Esophagus muscularis mucosa (tissue), 4 donors: Measurements from ENCODE around the gene RECK. TPM values are rescaled to one million over a fixed set of nuclear protein-coding genes. Genes with fewer than 3 reads are reported as not detected.

ENCODE experiments used
- DNase-seq: peaks from one replicate; pipeline ENCODE4 v3.0.0-alpha.2; 2017; ENCODE audit errors: extremely low spot score
- H3K27ac ChIP-seq, 4 donors: fragments of 200-600 bp; sonication (generic); replicated peaks in 1 of 4; 1 replicate in 3 of 4; 2 replicates in 1 of 4; pipeline ENCODE4 v1.5.1; 2016 to 2019; ENCODE audit warnings: mild to moderate bottlenecking in 1 of 4
- H3K27me3 ChIP-seq, 4 donors: fragments of 200-600 bp; sonication (generic); one replicate each; pipeline versions ENCODE4 v1.5.1 to v1.6.0; 2016 to 2019
- H3K36me3 ChIP-seq, 4 donors: fragments of 200-600 bp; sonication (generic); one replicate each; pipeline ENCODE4 v1.5.1; 2016 to 2019
- H3K4me1 ChIP-seq, 4 donors: fragments of 200-600 bp; sonication (generic); one replicate each; pipeline ENCODE4 v1.5.1; 2016 to 2019
- H3K4me3 ChIP-seq, 4 donors: fragments of 200-600 bp; sonication (generic); 1 replicate in 2 of 4; 2 replicates in 2 of 4; pipeline ENCODE4 v1.5.1; 2016 to 2019; ENCODE audit warnings: mild to moderate bottlenecking in 4 of 4, moderate library complexity in 1 of 4
- H3K9me3 ChIP-seq, 4 donors: fragments of 200-600 bp; sonication (generic); 1 replicate in 3 of 4; 2 replicates in 1 of 4; pipeline ENCODE4 v1.5.1; 2016 to 2019
- EP300 ChIP-seq: sonication (generic); formaldehyde crosslinking; IDR thresholded peaks from one replicate; pipeline ENCODE4 v1.6.1; 2017; ENCODE audit warnings: antibody characterized with exemption
- POLR2A ChIP-seq: fragments of 450-650 bp; IDR thresholded peaks from one replicate; pipeline ENCODE4 v1.6.1; 2017; ENCODE audit warnings: antibody characterized with exemption, moderate library complexity, mild to moderate bottlenecking, low read depth
- POLR2AphosphoS5 ChIP-seq, 2 donors: sonication (generic); formaldehyde crosslinking; IDR thresholded peaks; one replicate each; pipeline ENCODE4 v1.6.1; 2017; ENCODE audit warnings: antibody characterized with exemption in 2 of 2
- WGBS: methylation state at CpG from one replicate; pipeline ENCODE4 v1.1.5; 2018; 5-methylcytosine and 5-hydroxymethylcytosine counted together
- intact Hi-C: fragments of 100-400 bp; cut with DNase I; formaldehyde crosslinking; loops from one replicate; pipeline ENCODE4 v1.15.1; 2023
- total RNA-seq, 4 donors: library from RNA; depleted of rRNA; stranded (reverse); fragments of >200 nt; gene quantifications; one replicate each; pipeline versions ENCODE4 v1.1.0 to v1.2.1, GENCODE V29; 2016
- TF ChIP-seq, protein P1 (sequence below), 3 experiments: fragments of 200-600 bp in 2 of 3; fragments of 450-650 bp in 1 of 3; sonication (generic) in 2 of 3; IDR thresholded peaks; one replicate each; pipeline ENCODE4 v1.5.1; 2017 to 2019; ENCODE audit warnings: antibody characterized with exemption in 3 of 3, mild to moderate bottlenecking in 2 of 3, moderate library complexity in 1 of 3

RECK gene
- total RNA-seq, 4 donors from 2014 or later: 16.6 to 24.2 (median 19.0) TPM

DNA sequence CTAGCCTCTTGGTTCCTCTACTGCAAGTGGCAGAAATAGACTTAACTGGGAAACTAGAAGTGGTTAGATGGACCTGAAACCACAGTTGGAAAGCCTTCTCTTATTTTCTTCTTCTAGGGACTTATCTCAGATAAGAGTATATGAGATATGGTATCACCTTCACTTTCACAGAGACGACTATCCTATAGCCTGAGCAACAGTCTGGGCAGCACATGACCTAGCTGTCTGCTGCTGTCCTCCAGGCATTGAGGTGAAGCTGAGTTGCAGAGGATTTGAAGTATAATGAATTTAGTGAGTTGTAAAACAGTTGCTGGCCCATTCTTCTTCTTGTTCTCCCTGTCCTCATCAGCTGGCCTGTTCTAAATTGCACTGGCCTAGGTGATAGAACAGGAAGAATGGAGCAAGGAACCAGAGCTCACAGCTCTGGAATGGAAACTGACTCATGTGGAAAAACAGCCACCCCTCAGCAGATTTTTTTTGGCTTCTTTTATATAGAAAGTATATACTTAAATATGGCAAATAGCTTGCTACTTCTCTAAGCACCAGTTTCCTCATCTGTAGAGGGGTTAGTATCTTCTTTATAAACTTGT, 27.8 kb downstream of the RECK start:
- peaks cover 0 to 38% (median 20%) of the 10 kb centered on the region in 4 donors for H3K36me3 ChIP-seq
- WGBS: 40% methylated on average over 1 of the region's 1 CpG
- intact Hi-C loops: no loop called here
- DNase-seq: no peak
- no peaks in the 10 kb centered on the region for H3K27me3 ChIP-seq
- H3K9me3 ChIP-seq: no peaks in the 10 kb centered on the region
- H3K4me3 ChIP-seq: no peak overlapping the region
- no peak overlapping the region for H3K27ac ChIP-seq
- no peaks in the 10 kb centered on the region for H3K4me1 ChIP-seq
- TF ChIP-seq POLR2AphosphoS5 (IDR thresholded peaks at IDR 0.05): no peak
- TF ChIP-seq EP300: no peak
- no peak for TF ChIP-seq POLR2A
- TF ChIP-seq, protein P1, sequence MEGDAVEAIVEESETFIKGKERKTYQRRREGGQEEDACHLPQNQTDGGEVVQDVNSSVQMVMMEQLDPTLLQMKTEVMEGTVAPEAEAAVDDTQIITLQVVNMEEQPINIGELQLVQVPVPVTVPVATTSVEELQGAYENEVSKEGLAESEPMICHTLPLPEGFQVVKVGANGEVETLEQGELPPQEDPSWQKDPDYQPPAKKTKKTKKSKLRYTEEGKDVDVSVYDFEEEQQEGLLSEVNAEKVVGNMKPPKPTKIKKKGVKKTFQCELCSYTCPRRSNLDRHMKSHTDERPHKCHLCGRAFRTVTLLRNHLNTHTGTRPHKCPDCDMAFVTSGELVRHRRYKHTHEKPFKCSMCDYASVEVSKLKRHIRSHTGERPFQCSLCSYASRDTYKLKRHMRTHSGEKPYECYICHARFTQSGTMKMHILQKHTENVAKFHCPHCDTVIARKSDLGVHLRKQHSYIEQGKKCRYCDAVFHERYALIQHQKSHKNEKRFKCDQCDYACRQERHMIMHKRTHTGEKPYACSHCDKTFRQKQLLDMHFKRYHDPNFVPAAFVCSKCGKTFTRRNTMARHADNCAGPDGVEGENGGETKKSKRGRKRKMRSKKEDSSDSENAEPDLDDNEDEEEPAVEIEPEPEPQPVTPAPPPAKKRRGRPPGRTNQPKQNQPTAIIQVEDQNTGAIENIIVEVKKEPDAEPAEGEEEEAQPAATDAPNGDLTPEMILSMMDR (IDR thresholded peaks at IDR 0.05): no peak

DNA sequence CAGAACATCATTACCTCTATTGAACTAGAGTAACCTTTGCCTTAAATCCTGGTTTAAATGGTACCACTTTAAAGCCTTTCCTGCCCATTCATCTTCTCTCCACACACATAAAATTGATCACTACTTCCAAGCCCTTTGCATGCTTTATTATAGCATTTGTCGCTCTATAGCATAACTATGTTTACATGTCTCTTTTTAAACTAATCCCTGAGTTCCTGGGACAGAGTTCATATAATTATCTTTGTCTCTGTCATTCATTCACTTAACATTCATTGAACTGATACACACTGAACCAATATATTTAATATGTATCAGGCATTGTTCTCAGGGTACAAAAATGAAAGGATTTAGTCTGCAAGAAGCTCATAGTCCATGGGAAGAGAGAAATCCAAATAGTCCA, 37.3 kb downstream of the RECK start:
- H3K9me3 ChIP-seq: no peaks in the 10 kb centered on the region
- H3K4me1 ChIP-seq: peaks cover 11 to 20% (median 17%) of the 10 kb centered on the region in 4 donors
- no peak for DNase-seq
- H3K4me3 ChIP-seq: no peak overlapping the region
- peak overlapping the region in 2 of 4 donors; percentile 16 to 62 for H3K27ac ChIP-seq
- TF ChIP-seq POLR2A (no peak), EP300 (no peak), POLR2AphosphoS5 (IDR thresholded peaks at IDR 0.05) (no peak)
- TF ChIP-seq, protein P1 (IDR thresholded peaks at IDR 0.05): no peak
- intact Hi-C loops: no loop called here
- no peaks in the 10 kb centered on the region for H3K27me3 ChIP-seq
- WGBS: 94% methylated on average over 1 of the region's 1 CpG
- H3K36me3 ChIP-seq: peaks cover 0 to 5% (median 0%) of the 10 kb centered on the region in 4 donors

DNA sequence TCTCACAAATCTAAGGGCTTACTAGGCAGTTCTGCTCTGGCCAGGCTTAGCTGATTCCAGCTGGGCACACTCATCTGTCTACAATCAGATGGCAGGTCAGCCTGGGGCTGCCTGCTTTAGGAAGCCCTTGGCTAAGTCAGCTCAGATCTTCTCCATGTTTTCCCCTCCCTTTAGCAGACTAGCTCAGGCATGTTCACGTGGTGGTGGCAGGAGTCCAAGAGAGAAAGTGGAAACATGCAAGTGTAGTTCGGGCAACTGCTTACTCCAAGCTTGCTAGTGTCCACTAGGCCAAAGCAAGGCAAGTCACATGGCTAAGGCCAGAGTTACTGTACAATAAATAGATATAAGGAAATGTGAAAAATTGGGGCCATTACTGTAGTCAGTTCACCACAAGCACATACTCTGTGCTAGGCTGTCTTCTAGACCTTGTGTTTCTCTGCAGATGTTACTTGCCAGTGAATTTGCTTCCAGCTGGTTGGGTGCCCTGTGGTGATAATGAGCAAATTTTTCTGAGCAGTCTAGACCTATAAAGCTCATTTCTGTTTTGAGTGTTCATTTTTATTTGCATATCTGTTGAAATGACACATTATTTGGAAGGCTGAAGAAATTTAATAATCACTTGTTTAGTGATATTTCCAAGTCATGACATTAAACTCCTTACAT, 38.3 kb downstream of the RECK start:
- no peak for TF ChIP-seq EP300
- TF ChIP-seq, protein P1 (IDR thresholded peaks at IDR 0.05): no peak
- TF ChIP-seq POLR2AphosphoS5 (IDR thresholded peaks at IDR 0.05): peak; percentile 35 to 75
- no peak for TF ChIP-seq POLR2A
- no peaks in the 10 kb centered on the region for H3K27me3 ChIP-seq
- H3K36me3 ChIP-seq: peaks cover 0 to 5% (median 0%) of the 10 kb centered on the region in 4 donors
- peaks cover 11 to 20% (median 17%) of the 10 kb centered on the region in 4 donors for H3K4me1 ChIP-seq
- intact Hi-C loops: no loop called here
- peak; percentile 93 for DNase-seq
- no peak overlapping the region for H3K4me3 ChIP-seq
- 0% methylated on average over 2 of the region's 2 CpGs for WGBS
- H3K27ac ChIP-seq: peak overlapping the region; percentile 16 to 62 (median 39)
- no peaks in the 10 kb centered on the region for H3K9me3 ChIP-seq

DNA sequence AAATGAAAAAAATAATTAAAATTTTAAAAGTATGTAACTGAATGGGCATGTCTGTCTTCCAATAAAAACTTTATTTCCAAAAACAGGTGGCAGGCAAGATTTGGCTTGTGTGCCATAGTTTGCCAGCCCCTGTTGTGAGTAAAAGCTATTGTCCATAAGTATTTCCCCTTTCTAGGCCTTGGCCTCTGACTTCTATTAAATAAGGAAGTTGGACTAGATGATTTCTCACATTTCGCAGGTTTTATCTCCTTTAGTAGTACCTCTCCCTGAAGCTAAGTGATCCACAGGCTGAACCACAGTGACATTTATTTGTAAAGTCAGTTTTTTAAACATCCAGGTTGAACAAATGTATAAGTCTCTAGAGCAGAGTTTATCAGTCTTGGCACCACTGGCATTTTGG, 41.3 kb downstream of the RECK start:
- TF ChIP-seq, protein P1 (IDR thresholded peaks at IDR 0.05): no peak
- no peak for TF ChIP-seq POLR2A
- TF ChIP-seq POLR2AphosphoS5 (IDR thresholded peaks at IDR 0.05): no peak
- TF ChIP-seq EP300: no peak
- DNase-seq: no peak
- no peak overlapping the region for H3K27ac ChIP-seq
- intact Hi-C loops: no loop called here
- H3K36me3 ChIP-seq: peaks cover 0 to 3% (median under 1%) of the 10 kb centered on the region in 4 donors
- peaks cover 11 to 20% (median 17%) of the 10 kb centered on the region in 4 donors for H3K4me1 ChIP-seq
- no peak overlapping the region for H3K4me3 ChIP-seq
- WGBS: 74% methylated on average over 1 of the region's 1 CpG
- no peaks in the 10 kb centered on the region for H3K27me3 ChIP-seq
- no peaks in the 10 kb centered on the region for H3K9me3 ChIP-seq
